ENCODE measurements around the gene KATNA1. TPM values are rescaled to one million over a fixed set of nuclear protein-coding genes. Genes with fewer than 3 reads are reported as not detected.

The KATNA1 gene
- total RNA-seq, 1 donor, result 12.9 TPM

DNA sequence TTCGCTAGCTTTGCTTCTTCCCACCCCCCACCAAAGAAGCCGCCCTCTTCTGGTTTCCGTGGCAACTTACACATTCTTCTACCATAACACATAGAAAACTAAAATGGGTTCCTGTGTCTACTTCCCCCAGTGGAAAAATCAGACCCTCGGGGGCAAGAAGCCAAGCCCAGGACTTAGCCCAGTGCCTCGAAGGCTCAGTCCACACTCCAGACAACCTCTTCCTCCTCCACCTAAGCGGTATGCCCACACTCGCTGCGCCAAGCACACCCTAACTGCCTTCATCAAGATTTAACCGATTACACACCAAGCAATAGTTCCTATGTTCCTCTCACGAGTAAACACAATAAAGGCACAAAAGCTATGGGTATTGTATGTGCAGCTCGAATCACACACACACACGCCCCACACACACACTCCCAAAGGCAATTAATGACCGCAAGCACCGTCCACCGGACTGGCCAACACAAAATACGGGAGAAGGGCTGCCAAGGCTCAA lies 103.2 kb downstream of the KATNA1 start:
- DNase-seq (ENCODE audit: low read depth in 2 of 3, low spot score in 2 of 3), result peak; percentile 41 to 86 (median 74)

Small RNAs within 50 kb of the gene (small RNA-seq; reads per million reads assigned to genes)
- not detected for gene RF00019
- gene RF00410, result not detected

Other genes with a start within 250 kb of the KATNA1 start
- gene SUMO4, start 248.5 kb downstream of the KATNA1 start, total RNA-seq, result 4.3 TPM
- 3.8 TPM for gene ZC3H12D, start 163.7 kb downstream of the KATNA1 start, total RNA-seq
- 10.8 TPM for gene PPIL4, start 102.7 kb downstream of the KATNA1 start, total RNA-seq
- gene GINM1, start 82.3 kb downstream of the KATNA1 start, total RNA-seq, result 10.0 TPM
- 24.5 TPM for gene LATS1, start 69.4 kb upstream of the KATNA1 start, total RNA-seq
- 19.7 TPM for gene NUP43, start 97.8 kb upstream of the KATNA1 start, total RNA-seq
- gene PCMT1, start 101.0 kb upstream of the KATNA1 start, total RNA-seq, result 109 TPM
- gene LRP11, start 215.6 kb upstream of the KATNA1 start, total RNA-seq, result 1.3 TPM
- gene RAET1E, start 249.4 kb upstream of the KATNA1 start, total RNA-seq, result under 0.01 TPM

All from hematopoietic multipotent progenitor cell (in vitro differentiated cells).